Measurements from ENCODE around the gene ACAD8.
A peak's percentile ranks its signal among the peaks of the same experiment; 100 is the strongest.

Gene ACAD8
- total RNA-seq = 36.8 to 38.6 reads per million in 2 donors

DNA sequence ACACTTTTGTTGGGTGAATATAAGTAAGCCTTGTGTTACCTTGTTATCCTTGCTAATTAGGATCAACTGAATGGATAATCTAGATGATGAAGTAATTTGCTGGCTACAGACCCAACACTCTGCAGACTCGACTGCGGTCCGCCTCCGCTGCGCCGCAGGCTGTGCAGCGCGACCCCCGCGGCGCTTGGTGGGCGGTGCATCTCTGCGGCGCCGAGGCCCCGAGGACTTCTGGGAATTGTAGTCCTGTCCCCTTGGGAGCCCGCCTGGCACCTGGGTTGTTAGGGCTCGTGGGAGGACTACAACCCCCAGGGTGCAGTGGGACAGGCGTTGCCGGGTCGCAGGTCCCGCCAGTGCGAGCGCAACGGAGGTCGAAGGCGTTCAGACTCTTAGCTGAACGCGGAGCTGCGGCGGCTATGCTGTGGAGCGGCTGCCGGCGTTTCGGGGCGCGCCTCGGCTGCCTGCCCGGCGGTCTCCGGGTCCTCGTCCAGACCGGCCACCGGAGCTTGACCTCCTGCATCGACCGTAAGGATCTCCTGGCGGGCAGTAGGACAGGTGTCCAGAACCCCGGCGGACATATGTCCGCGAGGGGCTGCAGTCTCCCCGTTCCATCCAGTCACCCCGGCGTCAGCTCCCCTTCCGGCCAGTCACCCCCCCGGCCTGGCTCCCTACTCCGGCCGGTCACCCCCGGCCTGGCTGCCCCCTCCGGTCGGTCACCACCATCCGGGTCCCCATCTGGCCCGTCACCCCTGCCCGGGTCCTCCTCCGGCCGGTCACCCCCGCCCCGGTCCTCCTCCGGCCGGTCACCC, at the start of gene ACAD8, which contains the start of gene THYN1:
Gene ACAD8 (plus strand): TSS at position 381 of the 806 bp plus-strand sequence. CDS start 33 bp downstream, at position 414.
Gene THYN1 (minus strand): TSS at position 165 of the 806 bp plus-strand sequence. CDS start 470 bp downstream, outside the sequence.
- DNase-seq = peak; percentile 90 to 98 (median 94)

DNA sequence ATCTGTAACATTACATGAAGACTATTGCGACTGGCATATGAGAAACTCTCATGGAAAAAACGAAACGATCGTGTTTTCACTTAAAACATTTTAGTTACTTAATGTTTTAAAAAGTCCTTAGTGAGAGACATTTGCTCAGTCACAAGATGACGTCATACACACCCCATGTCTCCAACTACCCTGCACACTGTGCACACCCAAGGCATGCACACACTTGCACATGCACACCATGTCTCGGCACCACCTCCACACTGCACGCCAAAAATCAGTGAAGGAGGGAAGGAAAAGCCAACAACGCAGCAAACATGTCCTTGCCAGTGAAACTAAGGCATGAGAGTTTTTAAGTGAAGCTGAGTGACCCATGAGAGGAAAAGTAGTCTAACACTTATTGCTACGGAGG, 47.6 kb upstream of the ACAD8 start:
- no peak for DNase-seq

DNA sequence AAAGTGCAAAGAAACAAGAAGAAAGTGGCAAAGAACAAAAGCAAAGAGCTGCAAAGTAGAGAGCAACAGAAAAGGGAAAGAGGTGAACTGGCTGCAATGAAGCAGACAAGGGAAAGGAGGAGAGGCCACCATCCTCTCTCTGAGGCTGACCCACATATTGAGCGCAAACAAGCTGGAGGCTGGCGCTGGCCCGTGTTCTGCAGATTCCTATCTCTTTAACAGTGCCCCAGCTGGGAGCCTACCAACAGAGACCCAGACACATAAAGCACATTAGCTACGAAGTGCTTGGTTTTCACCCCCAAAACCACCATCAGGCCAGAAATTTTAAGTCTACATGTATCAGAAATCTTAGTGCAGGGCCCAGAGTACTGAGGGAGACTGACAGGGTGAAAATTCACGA, 47.2 kb upstream of the ACAD8 start:
- DNase-seq = no peak

DNA sequence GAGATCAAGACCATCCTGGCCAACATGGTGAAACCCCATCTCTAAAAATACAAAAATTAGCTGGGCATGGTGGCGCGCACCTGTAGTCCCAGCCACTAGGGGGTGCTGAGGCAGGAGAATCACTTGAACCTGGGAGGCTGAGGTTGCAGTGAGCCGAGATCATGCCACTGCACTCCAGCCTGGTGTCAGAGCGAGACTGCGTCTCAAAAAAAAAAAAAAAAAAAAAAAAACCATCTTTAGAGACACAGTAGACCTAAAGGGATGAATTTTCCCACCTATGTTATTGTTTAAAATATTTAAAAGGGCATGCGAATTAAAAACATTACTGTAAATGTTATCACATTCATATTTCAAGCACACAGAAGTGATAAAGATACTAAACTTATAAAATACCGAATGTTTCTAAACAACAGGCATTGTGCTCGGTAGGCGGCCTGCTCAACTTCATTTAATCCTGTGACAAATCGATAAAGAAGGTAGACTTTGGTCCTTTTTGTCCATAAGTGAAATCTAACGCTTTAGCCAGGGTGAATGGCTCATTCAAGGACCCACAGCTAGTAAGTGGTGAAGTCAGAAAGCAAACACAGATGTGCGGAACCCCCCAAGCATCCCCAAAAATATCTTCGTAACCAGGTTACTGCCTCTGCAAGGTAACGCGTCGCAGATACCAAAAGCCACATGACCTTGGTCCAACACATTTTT, 45.7 kb upstream of the ACAD8 start:
- DNase-seq = peak; percentile 20 to 69 (median 40)

DNA sequence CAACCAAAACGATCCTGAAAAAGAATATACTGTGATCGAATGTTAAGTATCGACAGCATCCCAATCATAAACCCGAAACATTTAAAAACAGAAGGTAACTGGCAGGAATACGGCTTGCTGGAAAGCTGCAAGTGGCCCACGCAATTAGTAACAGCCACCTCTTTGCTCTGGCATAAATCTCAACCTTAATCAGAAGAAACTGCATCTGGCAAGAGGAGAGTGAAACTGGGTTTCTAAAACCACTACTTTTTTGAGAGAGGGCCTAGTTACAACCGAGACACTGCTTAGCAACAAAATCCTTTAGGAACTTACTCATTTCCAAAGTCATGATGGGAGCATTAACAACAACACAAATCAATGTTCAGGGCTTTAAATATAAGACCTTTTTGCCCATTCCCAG, 37.5 kb upstream of the ACAD8 start:
- DNase-seq = peak in 1 of 5 experiments; percentile 27

DNA sequence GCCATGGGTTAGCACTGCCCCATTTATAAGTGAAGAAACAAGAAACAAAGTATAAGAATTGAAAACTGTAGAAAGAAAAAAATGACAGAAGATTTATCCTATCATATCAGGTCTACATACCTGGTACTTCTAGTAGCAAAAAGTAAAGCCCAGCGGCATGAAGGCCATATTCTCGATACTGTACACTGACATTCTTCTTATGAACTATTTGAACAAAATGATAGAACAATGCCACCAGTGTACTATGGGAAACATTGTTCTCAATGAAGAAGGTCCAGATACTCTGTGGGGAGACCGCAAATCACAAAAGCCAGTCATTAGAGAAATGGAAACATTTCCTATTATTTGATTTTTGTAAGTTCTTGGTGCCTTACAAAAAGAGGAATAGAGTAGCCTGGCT, 36.6 kb upstream of the ACAD8 start:
- no peak for DNase-seq

DNA sequence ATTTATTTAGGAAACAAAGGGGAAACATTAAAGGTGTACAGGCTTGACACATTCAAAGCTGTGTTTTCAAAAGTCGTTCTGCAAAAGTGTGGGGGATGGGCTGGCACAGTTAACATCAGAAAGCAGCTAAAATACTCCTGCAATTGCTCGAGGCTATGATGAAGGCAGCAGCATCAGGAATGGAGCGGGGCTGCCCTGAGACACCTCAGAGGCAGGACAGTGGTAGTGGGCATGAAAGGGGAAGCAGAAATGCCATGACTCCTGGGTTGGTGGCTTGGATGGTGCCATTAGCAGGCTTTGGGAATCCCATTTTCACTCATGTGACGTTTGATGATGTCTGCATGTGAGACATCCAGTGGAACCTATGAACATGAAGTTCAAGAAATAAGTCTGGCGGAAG, 30.2 kb upstream of the ACAD8 start:
- DNase-seq = peak in 1 of 5 experiments; percentile 31

DNA sequence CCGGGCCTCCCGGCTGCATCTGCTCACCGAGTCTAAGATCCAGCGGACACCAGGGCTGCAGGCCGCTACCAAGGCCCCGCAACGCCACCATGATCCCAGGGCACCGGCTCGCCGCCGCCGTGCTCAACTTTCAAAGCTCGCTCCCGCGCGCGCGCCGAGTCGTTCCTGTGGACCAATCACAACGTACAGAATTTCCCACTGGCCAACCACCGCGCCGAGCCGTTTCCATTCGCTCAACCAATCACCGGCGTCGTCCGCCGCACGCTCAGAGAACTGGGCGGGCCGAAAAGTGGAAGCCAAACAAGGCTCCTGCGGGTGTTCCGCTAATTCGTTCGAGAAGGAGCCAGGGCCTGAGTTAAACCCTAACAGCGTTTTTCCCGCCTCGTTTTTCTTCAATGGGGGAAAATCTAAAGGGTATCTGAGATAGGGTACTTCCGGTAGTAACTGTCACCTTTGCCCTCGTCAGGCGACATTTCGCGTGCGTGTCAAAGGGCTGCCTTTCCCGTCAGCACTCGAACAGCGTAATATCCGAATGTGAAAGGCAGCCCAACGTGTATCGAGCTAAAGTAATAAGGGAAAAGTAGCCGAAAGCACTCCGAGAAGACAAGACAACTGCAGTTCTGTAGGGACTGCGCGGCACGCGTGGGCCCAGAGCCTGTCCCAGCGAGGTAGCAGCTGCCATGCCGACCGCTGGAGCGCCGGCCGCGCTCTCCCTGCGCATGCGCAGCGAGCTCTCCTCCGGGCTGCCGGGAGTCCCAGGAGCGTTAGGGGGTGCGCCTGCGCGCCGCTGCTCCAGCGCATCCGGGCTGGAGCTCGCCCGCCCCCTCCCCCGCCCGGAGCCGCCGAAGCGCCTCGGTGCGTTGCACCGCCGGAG, 29.3 kb upstream of the ACAD8 start, which contains the start of the genes NCAPD3 and VPS26B:
Gene NCAPD3 (minus strand): TSS at position 132 of the 874 bp plus-strand sequence. CDS start 41 bp downstream, at position 91.
Gene VPS26B (plus strand): TSS at position 836 of the 874 bp plus-strand sequence. CDS start 452 bp downstream, outside the sequence.
- DNase-seq = peak; percentile 92 to 98 (median 94)

DNA sequence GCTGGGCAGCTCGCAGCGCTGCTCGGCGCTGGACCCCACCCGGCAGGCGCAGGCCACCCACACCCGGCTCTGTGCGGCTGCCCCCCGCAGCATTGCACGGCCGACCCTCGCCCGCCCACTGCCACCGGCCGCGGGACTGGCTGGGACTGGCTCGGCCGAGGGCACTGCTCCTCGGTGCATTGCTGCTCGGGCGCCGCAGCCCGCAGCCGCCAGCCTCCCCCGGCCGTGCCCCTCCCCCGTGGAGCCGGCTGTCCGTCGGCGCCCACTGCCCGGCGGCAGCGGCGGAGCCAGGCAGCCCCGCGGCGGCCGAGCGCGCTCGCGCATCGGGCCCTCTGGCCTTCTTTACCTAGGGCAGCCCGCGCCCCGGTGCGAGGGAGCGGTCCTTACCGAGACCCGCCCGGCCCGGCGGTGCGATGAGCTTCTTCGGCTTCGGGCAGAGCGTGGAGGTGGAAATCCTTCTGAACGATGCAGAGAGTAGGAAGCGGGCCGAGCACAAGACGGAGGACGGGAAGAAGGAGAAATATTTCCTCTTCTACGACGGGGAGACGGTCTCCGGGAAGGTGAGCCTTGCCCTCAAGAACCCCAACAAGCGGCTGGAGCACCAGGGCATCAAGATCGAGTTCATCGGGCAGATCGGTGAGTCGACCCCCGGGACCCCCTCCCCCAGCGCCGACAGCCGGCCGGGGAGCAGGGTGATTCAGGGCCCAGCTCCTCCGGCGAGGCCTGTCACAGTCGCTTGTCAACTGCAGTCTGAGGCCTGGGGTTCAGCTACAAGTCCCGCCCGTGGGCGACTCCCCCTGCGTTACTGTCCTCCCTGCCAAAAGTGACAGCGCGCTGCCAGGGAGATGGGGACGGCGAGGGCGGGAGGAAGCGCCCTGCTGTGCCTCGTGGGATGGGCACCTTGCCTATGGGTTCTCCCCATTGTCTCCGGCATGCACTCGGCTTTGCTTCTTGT, 28.4 kb upstream of the ACAD8 start:
- DNase-seq = peak; percentile 19 to 83 (median 38)

DNA sequence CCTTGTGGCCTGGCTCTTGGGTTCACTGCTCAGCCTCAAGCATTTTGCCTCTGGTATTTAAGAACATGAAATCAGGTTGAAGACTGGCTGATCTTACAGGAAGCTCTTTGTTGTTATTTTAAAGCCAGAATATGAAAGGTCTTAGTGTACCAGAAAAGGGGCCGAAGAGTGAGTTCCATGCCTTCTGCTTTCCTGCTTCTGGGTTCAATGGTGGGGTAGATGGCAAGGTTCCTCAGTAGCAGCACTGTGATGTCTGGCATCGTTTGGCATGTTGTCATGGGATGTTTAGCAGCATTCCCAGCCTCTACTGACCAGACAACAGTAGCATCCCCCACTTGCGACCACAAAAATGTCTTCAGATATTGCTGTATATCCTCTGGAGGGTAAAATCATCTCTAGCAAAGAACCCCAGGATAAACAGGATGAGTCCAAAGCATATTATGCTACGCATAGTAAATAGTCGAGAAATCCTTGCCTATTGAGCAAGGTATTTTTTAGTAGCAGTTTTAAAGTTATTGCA, 26.5 kb upstream of the ACAD8 start:
- DNase-seq = no peak

DNA sequence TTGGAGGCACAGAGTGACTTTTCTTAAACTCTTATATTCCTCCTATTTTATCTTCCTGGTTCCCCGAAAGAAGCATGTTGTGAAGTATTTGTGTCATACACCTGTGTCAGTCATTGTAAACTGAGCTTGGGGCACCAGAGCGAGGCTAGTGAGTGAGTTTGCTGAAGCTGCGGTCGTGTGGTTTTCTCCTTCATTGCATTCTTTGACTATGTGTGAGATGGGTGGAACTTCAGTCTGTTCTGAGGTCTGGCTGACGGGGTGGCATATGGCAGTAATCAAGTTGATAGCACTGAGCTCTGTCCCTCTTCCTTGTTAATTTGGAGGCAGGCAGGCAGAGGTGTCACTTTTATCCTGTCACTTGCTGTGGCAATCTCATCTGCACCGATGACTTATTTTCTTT, 24.7 kb upstream of the ACAD8 start:
- DNase-seq = peak in 2 of 5 experiments; percentile 50 to 66

DNA sequence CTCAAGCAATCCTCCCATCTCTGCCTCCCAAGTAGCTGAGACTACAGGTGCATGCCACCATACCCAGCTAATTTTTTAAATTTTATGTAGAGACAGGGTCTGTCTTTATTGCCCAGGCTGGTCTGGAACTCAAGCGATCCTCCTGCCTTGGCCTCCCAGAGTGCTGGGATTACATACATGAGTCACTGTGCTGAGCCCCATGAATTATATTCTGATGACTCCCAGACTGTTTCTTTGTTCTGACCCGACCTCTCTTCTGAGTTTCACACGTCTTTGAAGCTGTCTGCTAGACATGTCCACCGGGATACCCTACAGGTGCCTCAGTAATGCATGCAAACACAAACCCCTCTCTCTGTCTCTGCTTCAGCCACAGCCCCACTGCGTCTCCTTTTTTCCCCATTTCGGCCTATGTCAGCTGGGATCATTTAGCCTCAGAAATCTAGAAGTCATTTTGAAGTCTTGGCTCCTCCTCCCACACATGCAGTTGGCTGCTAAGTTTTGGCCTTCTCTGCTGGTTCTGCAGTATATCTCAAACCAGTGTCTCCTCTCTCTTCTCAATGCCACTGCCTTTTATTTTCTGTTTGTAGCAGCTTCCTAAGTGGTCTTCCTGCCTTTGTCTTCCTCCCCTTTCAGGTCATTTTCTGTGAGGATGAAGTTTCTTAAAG, 24.1 kb upstream of the ACAD8 start:
- no peak for DNase-seq

DNA sequence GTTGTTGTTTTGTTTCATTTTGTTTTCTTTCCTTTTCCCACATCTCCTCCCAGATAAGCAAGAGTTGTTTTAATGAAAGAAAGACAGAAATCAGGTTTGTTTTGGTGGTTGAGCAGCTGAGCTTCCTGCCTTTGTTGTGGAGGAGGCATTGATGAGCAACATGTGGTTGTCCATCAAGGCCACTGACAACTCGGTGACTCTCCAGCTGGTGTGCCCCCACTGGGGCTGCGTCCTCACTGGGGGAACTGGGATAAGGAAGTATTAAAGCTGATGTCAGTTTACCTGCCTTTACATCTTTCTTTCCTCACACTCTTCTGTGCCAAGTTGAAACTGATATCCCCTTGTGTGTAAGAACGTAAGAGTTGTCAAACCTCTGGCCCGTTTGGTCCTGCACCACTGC, 23.0 kb upstream of the ACAD8 start:
- DNase-seq = no peak

DNA sequence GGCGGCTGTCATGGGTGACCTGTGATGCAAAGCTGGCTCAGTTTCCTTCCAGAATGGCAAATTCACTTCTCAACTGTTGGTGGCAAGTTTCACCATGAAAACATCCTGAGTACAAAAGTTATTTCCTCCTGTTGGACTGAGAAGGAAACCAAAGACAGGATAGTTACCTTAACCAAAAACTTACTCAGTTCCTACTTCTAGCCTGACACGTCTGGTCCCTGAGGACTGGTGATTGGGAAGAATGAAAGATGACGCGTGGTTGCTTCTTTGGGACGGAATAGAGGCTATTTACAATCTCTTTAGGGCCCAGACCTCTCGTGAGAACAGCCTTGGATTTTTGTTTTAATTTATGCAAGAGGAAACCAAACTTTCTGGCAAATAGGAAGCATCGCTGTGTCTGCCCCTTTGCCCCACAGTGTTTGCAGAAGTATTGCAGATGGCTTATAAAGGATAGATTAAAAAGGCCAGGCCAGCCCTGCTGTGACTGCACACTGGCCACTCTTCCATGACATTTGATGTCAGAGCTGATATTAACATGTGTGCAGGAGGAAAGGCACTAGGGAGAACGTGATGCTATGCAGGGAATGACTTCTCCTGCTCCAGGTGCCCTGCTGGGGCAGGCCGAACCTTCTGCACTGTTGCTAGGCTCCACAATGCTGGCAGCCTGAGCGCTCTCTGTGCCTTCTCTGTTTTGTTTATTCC, 21.3 kb upstream of the ACAD8 start:
- DNase-seq = no peak

DNA sequence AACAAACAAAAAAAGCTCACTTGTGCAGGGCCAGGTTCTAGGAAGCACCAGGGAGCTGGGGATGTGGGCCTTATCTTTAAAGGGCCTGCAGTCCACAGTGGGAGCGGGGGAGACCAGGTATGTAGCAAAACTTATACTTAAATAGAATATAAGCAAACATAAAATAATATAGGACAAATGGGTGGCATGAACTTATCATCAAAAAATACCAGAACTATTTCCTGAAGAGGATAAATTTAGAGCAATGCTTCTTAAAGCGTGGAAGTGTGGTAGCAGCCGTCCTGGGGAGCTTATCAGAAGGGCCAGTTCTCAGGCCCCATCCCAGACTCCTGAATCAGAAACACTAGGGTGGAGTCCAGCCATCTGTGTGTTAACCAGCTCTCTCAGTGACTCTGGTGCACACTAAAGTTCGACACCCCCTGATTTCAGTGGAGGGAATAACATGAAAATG, 19.6 kb upstream of the ACAD8 start:
- no peak for DNase-seq

DNA sequence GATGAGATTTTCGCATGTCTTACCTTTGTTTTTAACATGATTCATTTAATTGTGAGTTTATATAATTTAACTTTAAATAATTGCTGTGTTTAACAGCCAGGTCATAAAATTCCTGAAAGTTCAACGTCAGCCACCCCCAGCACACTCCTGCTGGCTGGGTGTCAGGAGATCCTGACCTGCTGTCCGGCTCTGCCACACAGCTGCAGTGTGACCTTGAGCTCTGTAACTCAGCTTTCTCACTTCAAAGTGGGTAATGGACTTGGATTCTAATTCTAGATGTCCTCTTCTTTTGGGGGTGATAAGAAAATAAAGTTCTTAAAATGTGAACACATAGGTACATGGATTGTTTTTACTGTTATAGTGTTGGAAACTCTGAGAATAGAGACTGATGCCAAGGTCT, 18.0 kb upstream of the ACAD8 start:
- no peak for DNase-seq

DNA sequence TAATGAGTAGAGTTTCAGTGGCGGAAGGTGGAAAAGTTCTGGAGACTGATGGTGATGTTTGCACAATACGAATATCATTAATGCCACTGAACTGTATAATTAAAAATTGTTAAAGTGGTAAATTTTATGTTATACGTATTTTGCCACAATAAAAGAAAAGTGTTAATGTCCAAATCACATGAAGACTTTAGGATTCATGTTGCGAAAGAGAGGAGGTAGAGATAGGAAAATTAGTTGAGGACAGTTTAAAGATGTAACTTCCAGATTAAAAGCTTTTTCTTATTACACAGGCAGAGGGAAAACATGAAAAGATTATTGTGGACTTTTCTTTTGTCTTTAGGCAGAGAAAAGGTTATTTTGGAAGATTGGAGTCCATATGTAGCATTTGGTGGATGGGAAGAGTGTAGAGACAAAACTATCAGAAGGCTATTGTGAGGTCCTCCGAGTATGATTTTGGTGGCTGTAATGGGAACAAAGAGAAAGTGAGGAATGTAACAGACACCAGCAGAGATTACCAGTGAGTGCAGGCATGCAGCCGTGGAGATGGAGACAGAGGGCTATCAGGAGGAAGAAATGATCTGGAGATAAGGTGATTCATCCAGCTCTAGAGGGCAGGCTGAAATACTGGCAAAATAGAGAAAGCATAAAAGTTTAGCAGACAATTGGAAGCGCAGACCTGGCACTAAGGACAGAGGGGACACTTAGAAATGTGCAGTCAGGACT, 16.4 kb upstream of the ACAD8 start:
- DNase-seq = no peak

DNA sequence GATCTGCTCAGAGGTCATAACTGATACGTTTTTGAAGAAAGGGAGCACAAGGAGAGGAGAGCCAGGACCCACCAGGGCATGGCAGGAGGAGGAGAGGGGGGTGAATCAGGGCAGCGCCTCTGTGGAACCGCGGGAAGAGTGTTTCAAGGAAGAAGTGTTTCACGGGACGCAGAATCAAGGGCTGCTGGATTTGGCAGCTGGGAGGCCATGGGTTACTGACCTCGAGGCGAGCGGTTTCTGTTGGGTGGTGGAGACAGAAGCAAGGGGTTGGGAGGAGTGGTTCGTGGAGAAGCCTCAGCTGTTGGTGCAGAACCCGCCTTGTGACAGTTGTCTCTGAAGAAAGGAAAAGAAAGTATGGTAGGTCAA, 15.8 kb upstream of the ACAD8 start:
- DNase-seq = no peak

DNA sequence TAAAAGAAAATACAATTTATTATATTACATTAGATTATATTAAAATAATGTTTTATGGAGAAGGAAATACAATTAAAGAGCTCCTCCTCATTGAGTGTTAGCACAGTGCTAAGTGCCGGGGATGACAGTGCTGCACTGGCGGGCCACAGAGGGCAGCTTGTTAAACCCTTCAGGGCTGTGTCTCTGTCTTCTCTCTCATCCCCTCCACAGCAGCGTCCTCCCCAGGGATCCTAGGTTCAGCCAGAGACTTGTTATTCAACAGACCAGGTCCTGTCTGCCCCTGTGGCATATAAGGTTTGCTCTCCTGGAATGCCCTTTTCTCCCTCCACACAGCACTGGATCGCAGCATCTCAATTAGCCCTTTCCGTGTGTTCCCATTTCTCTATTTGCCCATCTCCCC, 14.4 kb upstream of the ACAD8 start:
- DNase-seq = no peak
